ENCODE data around the gene MORC1.
"Not testable (repeated sequence)": the region's sequence is repeated elsewhere in the genome, so short reads cannot be mapped to it uniquely, and the experiment has no call there.

MORC1 gene

GRCh38 chr3:109137761-109138160 lies 19.8 kb upstream of the MORC1 start:
- H3K9ac ChIP-seq (ENCODE audit: low read length) = no peak overlapping the region
- no peaks in the 10 kb centered on the region for H3K9me2 ChIP-seq (ENCODE audit: low read depth, low read length)
- no peaks in the 10 kb centered on the region for H3F3A ChIP-seq (ENCODE audit: insufficient read depth, low read length)
- no peaks in the 10 kb centered on the region for H4K20me1 ChIP-seq (ENCODE audit: insufficient read depth, low read length)
- no peaks in the 10 kb centered on the region for H3K27me3 ChIP-seq (ENCODE audit: insufficient read depth, low read length)
- H3K27ac ChIP-seq (ENCODE audit: low read depth, low read length, poor library complexity, severe bottlenecking) = no peak overlapping the region
- no peaks in the 10 kb centered on the region for H3K79me2 ChIP-seq (ENCODE audit: insufficient read depth, low read length)
- H2AFZ ChIP-seq (ENCODE audit: low read length) = no peak overlapping the region
- H3K9me3 ChIP-seq (ENCODE audit: low read length) = no peaks in the 10 kb centered on the region
- H3K4me3 ChIP-seq (ENCODE audit: low read depth, low read length, poor library complexity, severe bottlenecking) = no peak overlapping the region
- TF ChIP-seq EZH2 (IDR thresholded peaks at IDR 0.05; ENCODE audit: borderline replicate concordance, low read length) = no peak
- TF ChIP-seq, protein P1, sequence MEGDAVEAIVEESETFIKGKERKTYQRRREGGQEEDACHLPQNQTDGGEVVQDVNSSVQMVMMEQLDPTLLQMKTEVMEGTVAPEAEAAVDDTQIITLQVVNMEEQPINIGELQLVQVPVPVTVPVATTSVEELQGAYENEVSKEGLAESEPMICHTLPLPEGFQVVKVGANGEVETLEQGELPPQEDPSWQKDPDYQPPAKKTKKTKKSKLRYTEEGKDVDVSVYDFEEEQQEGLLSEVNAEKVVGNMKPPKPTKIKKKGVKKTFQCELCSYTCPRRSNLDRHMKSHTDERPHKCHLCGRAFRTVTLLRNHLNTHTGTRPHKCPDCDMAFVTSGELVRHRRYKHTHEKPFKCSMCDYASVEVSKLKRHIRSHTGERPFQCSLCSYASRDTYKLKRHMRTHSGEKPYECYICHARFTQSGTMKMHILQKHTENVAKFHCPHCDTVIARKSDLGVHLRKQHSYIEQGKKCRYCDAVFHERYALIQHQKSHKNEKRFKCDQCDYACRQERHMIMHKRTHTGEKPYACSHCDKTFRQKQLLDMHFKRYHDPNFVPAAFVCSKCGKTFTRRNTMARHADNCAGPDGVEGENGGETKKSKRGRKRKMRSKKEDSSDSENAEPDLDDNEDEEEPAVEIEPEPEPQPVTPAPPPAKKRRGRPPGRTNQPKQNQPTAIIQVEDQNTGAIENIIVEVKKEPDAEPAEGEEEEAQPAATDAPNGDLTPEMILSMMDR (IDR thresholded peaks at IDR 0.05; ENCODE audit: low read length) = no peak
- no peaks in the 10 kb centered on the region for H3K4me1 ChIP-seq (ENCODE audit: insufficient read depth, low read length, severe bottlenecking)
- H3K36me3 ChIP-seq (ENCODE audit: insufficient read depth, low read length) = no peaks in the 10 kb centered on the region
- no peak overlapping the region for H3K4me2 ChIP-seq (ENCODE audit: low read length)

GRCh38 chr3:109136523-109136922 lies 18.6 kb upstream of the MORC1 start, which contains the start of gene C3orf85:
TSS of gene C3orf85 (plus strand) at chr3:109136719. CDS start at chr3:109136848, 129 bp downstream.
- Histone ChIP-seq H3K9me3 (ENCODE audit: low read length) (no peaks in the 10 kb centered on the region), H3K9me2 (ENCODE audit: low read depth, low read length) (no peaks in the 10 kb centered on the region), H4K20me1 (ENCODE audit: insufficient read depth, low read length) (no peaks in the 10 kb centered on the region), H3K4me3 (ENCODE audit: low read depth, low read length, poor library complexity, severe bottlenecking) (no peak within 1 kb of the TSS), H3K27me3 (ENCODE audit: insufficient read depth, low read length) (no peaks in the 10 kb centered on the region), H2AFZ (ENCODE audit: low read length) (no peak within 1 kb of the TSS), H3K4me1 (ENCODE audit: insufficient read depth, low read length, severe bottlenecking) (no peaks in the 10 kb centered on the region), H3K9ac (ENCODE audit: low read length) (no peak within 1 kb of the TSS), H3K36me3 (ENCODE audit: insufficient read depth, low read length) (no peaks in the 10 kb centered on the region), H3F3A (ENCODE audit: insufficient read depth, low read length) (no peaks in the 10 kb centered on the region), H3K27ac (ENCODE audit: low read depth, low read length, poor library complexity, severe bottlenecking) (no peak within 1 kb of the TSS), H3K4me2 (ENCODE audit: low read length) (no peak within 1 kb of the TSS), H3K79me2 (ENCODE audit: insufficient read depth, low read length) (no peaks in the 10 kb centered on the region)
- TF ChIP-seq, protein P1 (IDR thresholded peaks at IDR 0.05; ENCODE audit: low read length) = no peak
- no peak for TF ChIP-seq EZH2 (IDR thresholded peaks at IDR 0.05; ENCODE audit: borderline replicate concordance, low read length)

DNA sequence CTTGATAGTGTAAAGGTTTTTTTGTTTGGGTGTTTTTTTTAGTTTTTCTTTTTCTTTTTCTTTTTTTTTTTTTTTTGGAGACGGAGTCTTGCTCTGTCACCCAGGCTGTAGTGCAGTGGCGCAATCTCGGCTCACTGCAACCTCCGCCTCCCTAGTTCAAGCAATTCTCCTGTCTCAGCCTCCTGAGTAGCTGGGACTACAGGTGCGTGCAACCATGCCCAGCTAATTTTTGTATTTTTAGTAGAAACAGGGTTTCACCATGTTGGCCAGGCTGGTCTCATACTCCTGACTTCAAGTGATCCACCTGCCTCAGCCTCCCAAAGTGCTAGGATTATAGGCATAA lies 15.5 kb upstream of the MORC1 start:
- H3K36me3 ChIP-seq (ENCODE audit: insufficient read depth, low read length); H3K9me2 ChIP-seq (ENCODE audit: low read depth, low read length); H2AFZ ChIP-seq (ENCODE audit: low read length); H3K4me3 ChIP-seq (ENCODE audit: low read depth, low read length, poor library complexity, severe bottlenecking); H3K4me2 ChIP-seq (ENCODE audit: low read length); H3K79me2 ChIP-seq (ENCODE audit: insufficient read depth, low read length); H3K4me1 ChIP-seq (ENCODE audit: insufficient read depth, low read length, severe bottlenecking); H3F3A ChIP-seq (ENCODE audit: insufficient read depth, low read length); H4K20me1 ChIP-seq (ENCODE audit: insufficient read depth, low read length); H3K9ac ChIP-seq (ENCODE audit: low read length); H3K27me3 ChIP-seq (ENCODE audit: insufficient read depth, low read length); H3K27ac ChIP-seq (ENCODE audit: low read depth, low read length, poor library complexity, severe bottlenecking); H3K9me3 ChIP-seq (ENCODE audit: low read length): not testable (repeated sequence)

DNA sequence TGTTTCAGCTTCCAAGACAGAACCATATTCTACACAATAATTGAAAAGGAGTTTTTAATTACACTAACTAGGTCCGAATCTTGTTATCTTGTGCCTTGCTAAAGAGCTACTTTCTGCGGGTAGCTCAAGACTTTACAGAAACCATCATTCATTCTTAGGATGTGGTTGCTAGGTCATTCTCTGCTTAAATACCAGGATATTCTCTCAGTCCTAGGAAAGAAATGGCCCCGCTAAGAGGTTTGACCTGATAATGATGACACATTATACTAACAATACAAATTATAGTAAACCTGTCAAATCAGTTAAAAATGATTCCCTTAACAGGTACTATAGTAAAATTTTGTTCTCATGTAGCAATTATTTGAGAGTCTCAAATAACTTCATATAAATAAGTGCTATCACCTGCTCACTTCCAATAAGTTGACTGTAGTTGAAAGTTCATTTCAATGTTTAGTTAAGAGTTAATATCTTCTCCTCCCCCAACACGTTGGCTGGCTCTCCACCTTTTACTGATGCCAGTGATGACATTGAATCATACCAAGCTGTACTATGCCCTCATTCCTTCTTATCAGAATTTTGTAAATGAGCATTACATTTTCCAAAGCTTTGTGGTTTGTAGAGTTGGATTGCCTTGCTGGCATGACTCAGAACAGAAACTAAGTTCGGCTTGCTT lies 15.0 kb upstream of the MORC1 start:
- no peak overlapping the region for H3K9ac ChIP-seq (ENCODE audit: low read length)
- no peaks in the 10 kb centered on the region for H3K9me3 ChIP-seq (ENCODE audit: low read length)
- H3K4me1 ChIP-seq (ENCODE audit: insufficient read depth, low read length, severe bottlenecking) = no peaks in the 10 kb centered on the region
- H3K9me2 ChIP-seq (ENCODE audit: low read depth, low read length) = no peaks in the 10 kb centered on the region
- TF ChIP-seq, protein P1 (IDR thresholded peaks at IDR 0.05; ENCODE audit: low read length) = no peak
- TF ChIP-seq EZH2 (IDR thresholded peaks at IDR 0.05; ENCODE audit: borderline replicate concordance, low read length) = no peak
- no peaks in the 10 kb centered on the region for H4K20me1 ChIP-seq (ENCODE audit: insufficient read depth, low read length)
- no peaks in the 10 kb centered on the region for H3K79me2 ChIP-seq (ENCODE audit: insufficient read depth, low read length)
- H3F3A ChIP-seq (ENCODE audit: insufficient read depth, low read length) = no peaks in the 10 kb centered on the region
- H3K27me3 ChIP-seq (ENCODE audit: insufficient read depth, low read length) = no peaks in the 10 kb centered on the region
- no peak overlapping the region for H3K27ac ChIP-seq (ENCODE audit: low read depth, low read length, poor library complexity, severe bottlenecking)
- H3K4me3 ChIP-seq (ENCODE audit: low read depth, low read length, poor library complexity, severe bottlenecking) = no peak overlapping the region
- H2AFZ ChIP-seq (ENCODE audit: low read length) = no peak overlapping the region
- H3K4me2 ChIP-seq (ENCODE audit: low read length) = no peak overlapping the region
- no peaks in the 10 kb centered on the region for H3K36me3 ChIP-seq (ENCODE audit: insufficient read depth, low read length)

Data from OCI-LY1 (cell line).